SK-MEL-5 (cell line): Measurements from ENCODE around the gene CACHD1. TPM values are rescaled to one million over a fixed set of nuclear protein-coding genes. Genes with fewer than 3 reads are reported as not detected.

Experiments
- DNase-seq: peaks from one replicate; pipeline ENCODE4 v3.0.0-alpha.2; 2016; ENCODE audit warnings: low read depth, low spot score
- in situ Hi-C: cut with HindIII; loops from 2 replicates; pipeline ENCODE4 v1.10.0; 2016; ENCODE audit warnings: low sequenced_read_pairs, high pct_unique_total_duplicates, low pct_unique_long_range_greater_than_20kb
- total RNA-seq: library from RNA; depleted of rRNA; stranded (reverse); fragments of >200 nt; shearing (Covaris generic); gene quantifications from 2 replicates; pipeline ENCODE4 v1.2.3, GENCODE V29; 2014

The CACHD1 gene
- total RNA-seq, 1 experiment from 2014 or later: 6.9 TPM

DNA sequence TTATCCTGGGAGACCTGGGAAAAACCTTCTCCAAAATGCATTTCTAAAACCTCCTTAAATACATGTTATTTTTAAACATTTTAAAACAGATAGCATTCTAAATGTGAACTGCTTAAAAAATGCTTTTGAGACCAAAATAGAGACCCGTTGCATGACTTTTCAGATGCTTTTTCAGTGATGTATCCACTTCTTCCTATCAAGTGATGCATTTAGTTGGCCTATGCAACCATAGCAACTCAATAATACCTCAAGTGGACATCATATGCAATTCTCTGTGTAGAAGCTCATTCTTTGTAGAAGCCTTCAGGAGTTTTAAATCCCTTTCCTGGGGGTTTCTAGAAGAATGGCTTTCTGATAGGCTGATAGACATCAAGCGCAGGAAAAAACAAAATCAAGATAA lies 180.5 kb downstream of the CACHD1 start:
- no peak for DNase-seq
- in situ Hi-C loops: no loop called here

DNA sequence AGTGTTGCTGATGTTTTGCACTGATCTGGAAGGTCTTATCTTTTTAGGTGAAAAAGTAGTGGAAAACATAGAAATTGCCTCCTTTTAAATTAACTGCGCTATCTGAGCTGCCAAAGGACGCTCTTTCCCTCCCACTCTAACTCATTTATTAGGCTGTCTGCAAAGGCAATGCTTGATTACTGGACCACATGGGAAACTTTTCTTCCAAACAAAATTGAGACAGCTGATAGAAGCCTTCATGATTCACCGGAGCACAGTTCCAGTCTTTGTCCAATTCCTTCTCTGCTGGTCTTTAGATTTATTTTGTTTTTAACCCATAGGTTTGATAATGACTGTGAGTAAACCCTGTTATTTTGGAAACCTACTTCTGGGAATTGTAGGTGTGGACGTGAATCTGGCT lies 181.9 kb downstream of the CACHD1 start:
- DNase-seq: no peak
- in situ Hi-C loops: no loop called here

DNA sequence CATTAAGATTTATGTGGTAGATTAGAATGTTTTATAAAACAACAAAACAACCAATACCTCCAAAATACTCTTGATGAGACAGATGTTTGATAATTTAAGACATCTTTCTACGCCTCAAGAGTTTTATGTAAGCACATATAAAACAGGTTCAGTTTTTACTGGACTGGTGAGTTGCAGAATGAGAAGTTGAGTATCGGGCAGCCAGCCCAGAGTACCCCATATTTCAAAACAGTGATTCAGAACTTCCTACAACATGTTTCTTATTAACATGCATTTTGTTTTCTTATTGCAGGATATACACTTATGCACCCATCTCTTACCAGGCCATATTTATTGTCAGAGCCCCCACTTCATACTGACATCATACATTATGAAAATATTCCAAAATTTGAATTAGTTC lies 183.5 kb downstream of the CACHD1 start:
- in situ Hi-C loops: no loop called here
- DNase-seq: no peak

DNA sequence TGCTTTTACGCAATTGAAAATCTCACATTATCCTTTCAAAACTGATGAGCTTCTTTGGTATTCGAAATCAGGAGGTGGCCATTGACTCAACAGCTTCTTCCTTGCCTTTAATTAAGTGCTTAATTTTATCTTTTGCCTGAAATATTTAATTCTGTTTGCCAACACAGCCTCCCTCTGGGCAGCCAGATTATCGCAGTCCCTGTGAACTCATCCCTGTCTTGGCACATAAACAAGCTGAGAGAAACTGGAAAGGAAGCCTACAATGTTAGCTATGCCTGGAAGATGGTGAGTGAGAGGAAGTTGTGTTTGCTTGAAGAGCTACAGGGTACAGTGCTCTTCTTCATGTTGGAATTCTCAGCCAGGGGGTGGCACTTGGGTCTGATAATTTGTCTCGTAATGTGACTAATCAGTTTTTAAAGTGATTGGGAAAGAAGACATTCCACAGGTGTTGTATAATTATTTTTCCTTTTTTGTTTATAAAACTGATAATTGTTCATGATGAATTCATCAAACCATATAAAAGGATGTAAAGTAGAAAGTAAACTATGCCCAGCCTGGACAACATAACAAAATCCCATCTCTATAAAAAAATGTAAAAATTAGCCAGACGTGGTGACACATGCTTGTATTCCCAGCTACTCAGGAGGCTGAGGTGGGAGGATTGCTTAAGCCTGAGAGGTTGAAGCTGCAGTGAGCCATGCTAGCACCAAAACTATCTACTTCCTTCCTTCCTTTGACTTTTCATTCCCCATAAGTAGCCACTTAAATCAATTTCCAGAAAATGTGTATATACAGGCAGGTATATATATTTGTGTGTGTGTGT lies 184.8 kb downstream of the CACHD1 start:
- in situ Hi-C loops: no loop called here
- no peak for DNase-seq

DNA sequence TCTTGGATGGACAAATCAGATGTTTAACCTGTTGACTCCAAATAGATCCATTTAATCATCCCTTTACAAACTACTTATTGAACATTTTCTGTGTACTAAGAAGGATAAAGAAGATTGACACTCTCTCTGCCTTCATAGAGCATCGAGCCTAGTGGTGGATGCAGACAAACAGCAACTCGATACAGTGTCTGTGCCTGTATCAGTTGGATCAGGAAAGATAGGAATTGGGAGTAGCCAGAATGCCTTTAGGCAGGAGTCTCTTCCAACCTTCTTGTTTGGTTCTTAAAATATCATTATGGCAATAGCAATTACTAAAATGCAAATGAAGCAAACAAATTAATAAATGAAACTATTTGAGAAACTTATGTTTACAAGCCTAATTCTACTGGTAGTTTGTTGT lies 185.9 kb downstream of the CACHD1 start:
- in situ Hi-C loops: no loop called here
- DNase-seq: no peak

DNA sequence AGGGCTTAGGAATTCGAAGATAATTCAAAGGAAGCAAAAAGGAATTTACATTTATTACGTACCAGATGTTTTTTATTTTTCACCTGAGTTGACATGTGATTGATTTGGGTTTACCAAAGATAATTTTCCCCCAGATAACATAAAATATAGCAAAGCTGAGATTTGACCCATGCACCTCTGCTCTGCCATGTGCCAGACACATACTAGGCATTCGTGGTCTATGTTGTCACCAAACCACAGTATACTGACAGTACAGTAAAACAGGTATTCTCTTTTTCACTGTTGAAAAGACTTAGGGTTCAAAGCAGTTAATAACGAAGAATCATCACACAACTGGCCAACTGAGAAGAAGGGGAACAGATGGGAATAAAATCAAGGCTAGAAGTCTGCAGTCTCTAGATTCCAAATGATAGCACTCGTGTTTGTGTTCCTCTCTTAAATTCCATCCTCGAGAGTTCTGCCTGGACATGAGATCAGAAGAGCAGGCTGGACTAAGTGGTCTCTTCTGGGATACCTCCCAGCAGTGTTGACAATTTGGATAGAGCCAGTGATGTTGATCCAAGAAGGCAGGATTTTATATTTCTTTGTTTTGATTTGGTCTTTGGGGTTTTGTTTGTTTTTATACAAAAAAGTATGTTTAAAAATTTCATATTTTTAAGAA lies 189.7 kb downstream of the CACHD1 start:
- in situ Hi-C loops: no loop called here
- DNase-seq: no peak

DNA sequence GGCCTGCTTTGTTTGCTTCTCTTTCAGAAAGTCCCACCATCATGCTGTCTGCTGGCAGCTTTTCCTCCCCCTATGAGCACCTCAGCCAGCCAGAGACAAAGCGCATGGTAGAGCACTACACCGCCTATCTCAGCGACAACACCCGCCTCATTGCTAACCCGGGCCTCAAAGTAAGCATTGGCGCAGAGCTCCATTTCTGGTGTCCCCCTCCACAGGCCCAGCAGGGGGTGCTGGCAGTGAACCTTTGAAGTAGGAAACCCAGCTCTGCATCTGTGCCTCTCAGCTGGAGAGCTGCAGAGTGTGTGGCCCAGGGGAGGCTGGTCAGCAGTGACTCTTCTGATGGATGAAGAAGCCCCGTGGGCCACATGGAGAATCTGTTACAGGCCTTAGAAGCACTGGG lies 193.7 kb downstream of the CACHD1 start:
- in situ Hi-C loops: no loop called here
- no peak for DNase-seq

DNA sequence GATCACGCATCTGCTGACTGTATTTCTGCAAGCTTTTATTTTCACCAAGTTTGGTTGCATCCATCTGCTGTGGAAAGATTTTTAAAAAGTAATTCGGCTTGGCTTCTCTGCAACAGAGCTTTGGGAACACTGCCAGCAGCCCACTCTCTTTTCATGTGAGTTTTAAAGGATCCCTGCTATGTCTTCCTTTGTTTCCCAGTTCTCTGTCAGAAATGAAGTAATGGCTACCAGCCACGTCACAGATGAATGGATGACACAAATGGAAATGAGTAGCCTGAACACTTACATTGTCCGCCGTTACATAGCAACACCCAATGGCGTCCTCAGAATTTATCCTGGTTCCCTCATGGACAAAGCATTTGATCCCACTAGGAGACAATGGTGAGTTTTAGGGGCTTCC lies 194.4 kb downstream of the CACHD1 start:
- DNase-seq: no peak
- in situ Hi-C loops: no loop called here

DNA sequence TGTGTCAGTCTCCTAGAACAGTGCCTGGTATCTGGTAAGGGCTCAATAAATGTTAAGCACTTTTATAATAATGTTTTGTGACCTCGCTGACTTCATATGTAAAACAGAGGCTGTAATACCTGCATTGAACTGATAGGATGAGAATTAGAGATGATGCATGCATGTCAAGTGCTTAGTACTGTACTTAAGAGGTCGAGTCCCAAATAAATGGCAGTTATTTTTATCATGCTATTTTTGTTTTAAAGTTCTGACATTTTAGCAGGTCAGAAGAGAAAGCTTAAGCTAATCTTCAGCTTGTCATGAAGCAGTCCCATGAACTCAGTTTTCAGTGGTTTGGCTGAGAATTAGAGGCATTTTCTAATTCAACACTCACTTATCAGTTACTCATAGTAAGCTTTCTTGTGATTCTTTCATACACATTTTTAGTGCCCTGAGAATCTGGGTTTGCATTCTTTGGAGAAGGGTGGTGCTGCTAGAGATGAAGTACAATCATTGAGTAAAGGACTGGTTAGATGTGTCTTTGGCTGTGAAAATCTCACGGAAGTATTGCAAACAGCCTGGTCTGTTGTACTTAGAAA lies 199.3 kb downstream of the CACHD1 start:
- no peak for DNase-seq
- in situ Hi-C loops: no loop called here

DNA sequence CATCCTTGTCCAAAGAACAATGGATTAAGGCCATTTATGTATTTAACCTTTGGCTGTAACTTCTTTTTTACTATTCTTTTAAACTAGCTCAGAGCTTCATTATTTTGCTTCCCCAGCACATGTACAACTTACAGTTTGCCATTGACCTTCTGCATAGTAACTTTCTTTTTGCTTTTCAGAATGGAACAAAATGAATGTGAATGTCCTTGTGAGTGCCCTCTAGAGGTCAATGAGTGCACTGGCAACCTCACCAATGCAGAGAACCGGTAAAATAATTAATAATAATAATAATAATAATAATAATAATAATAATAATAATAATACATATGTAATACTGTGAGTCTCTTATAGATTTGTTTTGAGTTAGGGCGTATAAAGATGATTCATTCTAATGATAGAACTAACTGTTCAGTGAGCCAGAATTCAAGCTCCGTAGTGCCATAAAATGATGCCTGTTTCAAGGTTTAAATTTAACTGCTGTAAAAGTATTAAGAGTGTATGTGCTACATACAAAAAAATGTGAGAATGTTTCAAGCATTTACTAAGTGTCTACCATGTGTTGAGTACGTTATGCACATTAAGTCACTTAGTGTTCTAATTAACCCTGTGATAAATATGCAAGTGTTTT lies 205.9 kb downstream of the CACHD1 start:
- in situ Hi-C loops: no loop called here
- peak; percentile 48 for DNase-seq

DNA sequence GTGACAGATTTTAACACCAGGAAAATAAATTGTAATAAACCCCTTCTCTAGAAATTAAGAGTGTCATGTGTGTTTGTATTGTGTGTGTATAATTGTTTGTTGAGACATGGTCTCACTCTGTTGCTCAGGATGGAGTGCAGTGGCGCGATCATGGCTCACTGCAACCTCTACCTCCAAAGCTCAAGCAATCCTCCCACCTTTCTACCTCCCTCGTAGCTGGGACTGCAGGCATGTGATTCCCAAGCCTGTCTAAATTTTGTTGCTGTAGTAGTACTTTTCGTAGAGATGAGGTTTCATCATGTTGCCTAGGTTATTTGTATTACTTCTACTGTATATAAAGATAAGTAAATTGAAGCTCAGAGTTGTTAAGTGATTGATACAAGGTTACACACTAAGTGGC lies 206.5 kb downstream of the CACHD1 start:
- in situ Hi-C loops: no loop called here

DNA sequence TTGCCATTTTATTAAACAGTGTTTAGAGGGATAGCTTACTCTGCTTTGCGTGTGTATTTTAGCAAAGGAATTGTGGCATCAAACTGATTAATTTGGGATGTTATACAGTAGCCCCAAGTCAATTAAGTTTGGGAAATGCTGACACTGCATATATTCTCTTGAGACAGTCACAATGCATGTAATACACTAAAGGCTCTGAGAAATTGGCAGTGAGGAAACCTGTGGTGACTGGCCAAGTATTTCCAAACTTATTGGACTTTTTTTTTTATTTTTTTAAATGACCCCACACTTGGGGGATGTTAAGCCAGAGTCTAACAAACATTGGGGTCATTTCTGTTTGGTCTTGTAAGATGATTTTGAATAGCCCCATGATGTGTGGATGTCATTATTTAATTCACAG lies 207.6 kb downstream of the CACHD1 start:
- in situ Hi-C loops: no loop called here

More for the DNA sequence above, 206.5 kb downstream of the CACHD1 start:
- DNase-seq: no peak

DNA sequence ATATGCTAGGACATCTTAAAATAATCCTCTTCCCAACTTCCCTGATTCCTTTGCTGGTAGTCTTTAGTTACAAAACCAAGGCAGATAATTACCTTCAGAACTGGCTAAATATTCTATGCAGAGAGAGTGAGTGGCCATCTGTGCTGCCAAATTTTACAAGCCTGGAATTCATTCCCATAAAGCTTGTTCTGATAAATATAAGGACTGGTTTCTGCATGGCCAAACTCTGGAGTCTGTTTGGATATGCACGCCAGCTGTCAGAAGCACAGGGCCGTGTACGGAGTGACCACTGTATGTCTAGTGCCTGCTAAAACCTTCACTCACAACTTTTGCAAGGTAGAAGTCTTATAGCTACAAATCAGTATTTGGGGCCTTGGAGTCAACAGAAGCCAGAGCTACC lies 208.4 kb downstream of the CACHD1 start:
- in situ Hi-C loops: no loop called here

More for the DNA sequence above, 207.6 kb downstream of the CACHD1 start:
- DNase-seq: no peak

DNA sequence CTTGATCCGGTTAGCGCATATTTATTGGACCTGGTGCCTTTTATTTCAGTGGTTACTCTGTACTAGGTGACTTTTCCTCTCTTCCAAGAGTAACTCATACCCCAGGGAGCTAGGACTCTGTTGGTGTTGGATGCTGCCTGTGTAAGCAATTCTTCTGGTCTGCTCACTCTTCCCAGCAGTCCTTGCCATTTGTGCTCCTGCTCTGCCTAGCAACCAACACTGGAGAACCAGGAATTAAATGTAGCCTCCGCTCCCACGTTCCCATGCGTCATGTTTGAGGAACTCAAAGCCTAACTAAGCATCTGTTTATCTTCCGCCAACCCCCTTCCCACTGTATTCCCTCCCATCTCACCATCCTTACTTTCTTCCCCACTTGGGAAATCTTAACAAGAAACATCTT lies 209.2 kb downstream of the CACHD1 start:
- in situ Hi-C loops: no loop called here
- no peak for DNase-seq

More for the DNA sequence above, 208.4 kb downstream of the CACHD1 start:
- no peak for DNase-seq

DNA sequence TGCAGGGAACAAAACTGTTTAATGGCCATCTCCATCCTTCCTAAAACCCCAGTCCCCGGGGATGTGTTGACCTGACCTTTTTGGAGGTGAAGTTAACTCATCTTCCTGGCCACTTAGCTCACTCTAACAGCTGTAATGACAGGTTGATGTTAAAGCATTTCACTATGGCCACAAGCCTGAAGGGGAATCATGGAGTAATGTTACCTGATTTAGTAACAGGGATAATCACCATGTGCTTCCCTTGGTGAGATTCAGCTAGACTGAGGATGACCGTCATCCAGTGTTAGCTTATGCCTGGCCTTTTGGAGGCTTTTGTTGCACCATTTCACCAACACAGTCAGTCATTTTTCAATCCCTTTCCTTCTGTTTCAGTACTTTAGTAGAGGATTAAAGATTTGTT lies 210.7 kb downstream of the CACHD1 start:
- in situ Hi-C loops: no loop called here
- no peak for DNase-seq

DNA sequence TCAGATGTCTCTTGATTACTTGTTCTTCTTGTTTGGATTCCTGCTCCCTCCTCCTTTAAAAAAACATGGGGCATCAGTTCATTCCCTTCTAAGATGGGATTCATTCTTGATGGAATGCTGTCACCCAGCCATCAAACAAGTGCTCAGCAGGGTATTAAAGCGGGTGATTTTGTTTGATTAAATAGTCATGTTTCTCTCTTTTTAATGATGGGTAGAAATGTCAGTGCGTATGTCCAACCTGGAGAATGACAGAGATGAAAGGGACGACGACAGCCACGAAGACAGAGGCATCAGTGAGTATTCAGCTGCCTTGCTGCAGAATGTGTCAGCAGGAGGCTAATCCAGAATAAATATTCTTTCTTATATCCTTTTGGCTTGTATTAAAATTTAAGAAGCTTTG lies 211.1 kb downstream of the CACHD1 start:
- in situ Hi-C loops: no loop called here
- no peak for DNase-seq

DNA sequence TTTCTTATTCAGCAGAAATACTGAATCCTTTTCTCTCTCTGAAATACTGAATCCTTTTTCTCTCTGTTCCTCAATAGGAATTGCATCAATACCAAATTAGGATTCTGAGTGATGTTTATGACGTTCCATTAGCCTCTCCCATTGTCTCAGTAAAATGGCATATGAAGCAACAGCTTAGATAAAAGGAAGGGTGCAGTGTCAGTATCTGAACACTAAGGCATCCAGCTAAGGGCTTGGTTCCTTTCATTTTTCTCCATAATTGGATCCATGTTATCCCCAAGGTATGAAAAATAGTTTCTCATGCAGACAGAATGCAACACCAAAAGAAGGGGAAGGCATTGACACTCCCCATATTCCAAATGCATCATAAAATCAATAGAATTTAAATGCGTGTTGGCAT lies 213.5 kb downstream of the CACHD1 start:
- in situ Hi-C loops: no loop called here
- DNase-seq: no peak

DNA sequence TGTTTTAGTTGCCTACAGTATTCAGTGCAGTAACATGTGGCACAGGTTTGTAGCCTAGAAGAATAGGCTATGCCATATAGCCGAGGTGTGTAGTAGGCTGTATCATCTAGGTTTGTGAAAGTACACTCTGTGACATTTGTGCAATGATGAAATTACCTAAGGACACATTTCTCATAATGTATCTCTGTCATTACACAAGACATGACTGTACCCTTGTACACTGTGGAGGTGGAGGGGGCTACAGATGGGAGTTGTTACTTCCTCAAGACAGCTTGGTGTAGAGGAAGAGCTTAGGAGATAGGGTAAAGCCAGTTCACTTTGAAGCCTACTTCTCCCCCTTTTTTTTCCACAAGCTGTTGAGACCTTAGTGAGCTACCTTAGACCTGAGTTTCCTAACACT lies 215.3 kb downstream of the CACHD1 start:
- in situ Hi-C loops: no loop called here
- no peak for DNase-seq
